Fibroblast of peridontal ligament (primary cell): ENCODE data around the gene CHRNB2.

ENCODE experiments used
- DNase-seq: peaks from one replicate; pipeline ENCODE4 v3.0.0-alpha.2; 2010; ENCODE audit errors: extremely low read depth

CHRNB2 gene

DNA sequence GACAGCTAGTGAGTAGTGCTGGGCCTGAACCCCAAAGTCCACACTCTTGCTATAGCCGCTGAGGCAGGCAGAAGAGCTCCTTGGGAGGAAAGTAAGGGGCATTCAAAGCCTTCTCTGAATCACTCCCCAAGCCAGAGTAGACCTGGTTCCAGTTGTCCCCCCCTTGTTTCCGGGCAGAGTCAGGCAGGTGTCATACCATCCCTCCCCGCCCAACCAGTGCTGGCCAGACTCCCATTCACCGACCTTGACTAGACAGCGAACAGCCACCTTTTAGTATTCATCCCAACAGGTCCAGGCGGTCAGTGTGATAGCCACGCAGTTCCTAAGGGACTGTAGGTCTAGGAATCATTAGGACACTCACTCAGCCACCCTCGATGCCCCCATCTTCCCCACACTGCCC, 11.8 kb downstream of the CHRNB2 start:
- DNase-seq: no peak

DNA sequence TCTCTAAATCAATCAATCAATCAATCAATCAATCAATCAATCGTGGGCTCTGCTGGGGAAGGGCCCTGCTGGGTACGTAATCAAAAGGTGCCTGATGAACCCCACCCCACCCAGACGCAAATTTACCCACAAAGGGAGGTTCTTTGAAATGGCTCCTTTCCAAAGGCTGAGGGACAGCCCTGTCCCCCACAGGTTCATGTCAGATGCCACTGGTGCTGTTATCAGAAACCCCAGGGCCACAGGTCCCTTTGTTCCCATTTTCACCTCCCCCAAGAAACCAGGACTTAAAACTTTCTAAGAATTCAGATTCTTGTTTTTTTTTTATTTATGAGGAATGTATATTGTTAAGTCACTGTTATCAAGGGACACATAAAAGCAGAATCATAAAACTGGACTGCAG, 14.2 kb downstream of the CHRNB2 start:
- DNase-seq: no peak

- no peak for DNase-seq
These were observed 15.3 kb downstream of the CHRNB2 start for GRCh38 chr1:154582885-154583284.

- peak; percentile 16 for DNase-seq
These were observed 16.2 kb downstream of the CHRNB2 start for GRCh38 chr1:154583773-154584172.

GRCh38 chr1:154584267-154584994, 16.9 kb downstream of the CHRNB2 start:
- DNase-seq: no peak

DNA sequence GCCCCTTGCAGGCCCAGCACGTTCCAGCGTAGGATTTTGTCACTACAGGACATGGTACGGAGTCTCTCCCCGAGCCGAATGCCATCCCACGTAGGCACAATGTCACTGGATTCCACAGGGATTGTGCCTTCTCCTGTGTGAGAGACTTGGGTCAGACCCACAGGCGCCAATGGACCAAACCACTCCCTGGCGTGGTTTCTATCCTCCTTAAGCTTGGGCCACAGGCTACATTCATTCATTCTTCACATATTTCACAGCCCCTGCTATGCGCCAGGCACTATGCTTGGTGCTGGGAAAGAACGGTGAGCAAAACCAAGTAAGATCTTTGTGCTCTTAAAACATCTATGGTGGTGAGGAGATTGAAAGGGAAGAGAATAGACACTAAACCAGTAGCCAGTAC, 18.7 kb downstream of the CHRNB2 start:
- no peak for DNase-seq

DNA sequence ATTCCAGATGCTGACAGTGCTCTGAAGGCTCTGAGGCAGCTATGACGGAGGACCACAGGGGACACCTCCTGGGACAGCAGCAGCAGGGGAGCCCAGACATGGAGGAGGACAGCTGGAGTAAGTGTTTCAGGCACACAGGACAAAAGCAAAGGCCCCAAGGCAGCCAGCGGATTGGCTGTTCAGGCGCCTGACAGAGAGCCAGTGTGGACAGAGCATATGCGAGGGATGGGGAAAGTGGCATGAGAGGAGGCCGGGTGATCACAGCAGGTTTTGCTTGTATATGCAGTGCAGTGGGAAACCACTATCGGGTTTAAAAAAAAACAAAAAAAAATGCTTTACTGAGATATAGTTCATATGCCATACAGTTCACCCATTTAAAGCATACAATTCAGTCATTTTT, 19.1 kb downstream of the CHRNB2 start:
- no peak for DNase-seq

DNA sequence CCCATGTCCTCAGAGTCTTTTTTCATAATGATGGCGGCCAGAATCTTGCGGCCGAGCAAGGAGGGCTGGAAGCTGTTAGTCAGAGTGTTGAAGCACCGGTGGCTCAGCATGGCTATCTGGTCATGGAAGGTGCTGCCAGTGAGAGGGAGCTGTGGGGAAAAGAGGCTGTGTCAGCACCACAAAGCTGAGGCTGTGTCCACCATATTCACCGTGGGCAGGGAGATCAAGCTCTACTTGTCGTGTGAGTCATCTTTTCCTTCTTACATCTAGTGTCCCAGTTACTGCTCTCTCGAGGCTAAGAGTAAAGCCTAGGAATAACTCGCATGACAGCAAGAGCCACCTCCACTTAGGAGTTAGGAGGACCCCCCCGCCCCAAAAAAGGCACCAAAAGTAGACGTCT, 22.2 kb downstream of the CHRNB2 start:
- DNase-seq: no peak

DNA sequence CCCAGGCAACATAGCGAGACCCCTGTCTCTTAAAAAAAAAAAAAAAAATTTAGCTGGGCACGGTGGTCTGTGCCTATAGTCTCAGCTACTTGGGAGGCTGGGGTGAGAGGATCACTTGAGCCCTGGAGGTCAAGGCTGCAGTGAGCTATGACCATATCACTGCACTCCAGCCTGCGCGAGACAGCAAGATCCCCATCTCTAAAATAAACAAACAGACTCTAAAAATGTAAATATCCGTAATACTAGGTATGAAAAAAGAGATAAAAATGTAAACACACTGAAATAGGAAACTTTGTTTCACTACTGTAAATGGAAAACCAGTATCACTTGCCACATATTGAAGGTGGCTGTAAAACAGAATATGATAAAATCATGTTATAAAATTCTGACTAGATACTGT, 23.2 kb downstream of the CHRNB2 start:
- DNase-seq: no peak

DNA sequence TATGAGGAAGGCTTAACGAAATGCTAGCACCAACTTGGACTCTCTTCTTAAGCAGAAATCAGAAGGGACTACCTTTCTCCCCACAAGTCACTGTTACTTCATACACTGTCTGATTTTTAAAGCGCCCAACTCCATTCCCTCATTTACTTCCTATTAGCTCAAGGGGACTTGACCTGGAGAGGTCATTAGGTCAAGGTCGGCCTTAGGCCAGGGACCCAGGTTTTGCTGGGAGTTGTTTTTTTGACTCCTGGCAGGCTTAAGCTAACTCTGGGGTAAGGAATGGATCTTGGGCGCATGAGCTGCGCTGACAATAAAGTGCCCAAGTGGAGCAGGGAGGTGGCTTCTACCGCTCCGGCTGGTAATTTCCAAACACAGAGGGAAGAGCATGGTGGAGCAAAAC, 23.6 kb downstream of the CHRNB2 start:
- DNase-seq: no peak

GRCh38 chr1:154593390-154593789, 25.8 kb downstream of the CHRNB2 start:
- no peak for DNase-seq

DNA sequence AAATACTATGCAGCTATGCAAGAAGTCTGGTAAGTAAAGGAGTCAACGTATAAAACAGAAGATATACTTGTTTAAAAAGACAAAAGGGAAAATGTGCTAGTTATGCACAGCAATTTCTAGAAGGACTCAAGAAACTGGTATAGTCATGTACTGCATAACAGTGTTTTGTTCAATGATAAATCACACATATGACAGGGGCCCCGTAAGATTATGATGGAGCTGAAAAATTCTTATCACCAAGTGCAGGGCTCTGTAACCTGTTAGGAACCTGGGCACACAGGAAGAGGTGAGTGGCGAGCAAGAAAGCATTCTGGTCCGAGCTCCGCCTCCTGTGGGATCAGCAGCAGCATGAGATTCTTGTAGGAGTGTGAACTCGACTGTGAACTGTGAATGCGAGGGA, 27.2 kb downstream of the CHRNB2 start:
- DNase-seq: no peak

DNA sequence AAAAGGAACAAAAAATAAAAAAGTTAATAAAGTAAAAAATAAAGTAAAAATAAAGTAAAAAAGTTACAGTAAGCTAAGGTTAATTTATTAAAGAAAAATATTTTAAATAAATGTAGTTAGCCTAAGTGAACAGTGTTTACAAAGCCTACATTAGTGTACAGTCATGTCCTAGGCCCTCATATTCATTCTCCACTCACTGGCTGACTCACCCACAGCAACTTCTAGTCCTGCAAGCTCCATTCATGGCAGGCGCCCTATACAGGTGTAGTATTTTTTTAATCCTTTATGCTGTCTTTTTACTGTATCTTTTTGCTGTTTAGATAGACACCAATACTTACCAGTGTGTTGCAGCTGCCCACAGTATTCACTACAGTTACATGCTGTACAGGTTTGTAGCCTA, 28.0 kb downstream of the CHRNB2 start:
- no peak for DNase-seq

DNA sequence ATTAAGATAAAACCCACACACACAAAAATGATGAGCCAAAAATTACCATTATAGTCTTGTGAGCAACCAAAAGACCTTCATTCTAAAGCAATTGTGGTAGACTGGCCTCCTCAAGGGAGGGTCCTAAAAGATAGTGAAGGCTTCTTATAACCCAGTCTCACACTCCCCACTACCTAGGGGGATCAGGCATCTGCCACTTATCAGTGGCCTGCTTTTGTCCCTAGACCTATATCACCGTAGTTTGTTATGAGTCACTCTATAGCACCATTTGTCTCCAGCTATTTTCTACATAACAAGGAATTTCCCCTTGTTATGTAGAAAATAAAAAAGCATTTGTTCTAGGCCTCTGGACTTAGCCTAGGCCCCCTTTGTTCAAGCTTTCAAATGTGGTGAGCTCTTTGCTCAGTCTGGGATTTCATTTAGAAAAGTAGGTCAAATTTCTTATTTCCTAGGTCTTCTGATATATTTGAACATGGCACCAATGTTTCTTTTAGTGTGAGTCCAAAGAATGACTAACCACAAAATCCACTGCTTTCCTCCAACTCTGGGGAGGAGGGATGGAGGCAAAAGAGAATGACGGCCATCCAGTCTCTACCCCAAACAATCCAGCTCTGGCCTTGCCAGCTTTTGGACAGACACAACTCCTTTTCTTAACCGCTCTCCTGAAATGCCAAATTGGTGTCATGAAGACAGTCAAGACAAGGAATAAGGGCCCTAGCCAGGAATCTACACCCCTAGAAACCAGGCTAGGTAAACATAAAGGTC, 31.5 kb downstream of the CHRNB2 start:
- DNase-seq: peak; percentile 61

GRCh38 chr1:154599658-154600057, 32.1 kb downstream of the CHRNB2 start:
- DNase-seq: peak; percentile 44

- no peak for DNase-seq
These were observed 35.7 kb downstream of the CHRNB2 start for GRCh38 chr1:154603317-154603716.

GRCh38 chr1:154605534-154605933, 38.0 kb downstream of the CHRNB2 start:
- DNase-seq: no peak

DNA sequence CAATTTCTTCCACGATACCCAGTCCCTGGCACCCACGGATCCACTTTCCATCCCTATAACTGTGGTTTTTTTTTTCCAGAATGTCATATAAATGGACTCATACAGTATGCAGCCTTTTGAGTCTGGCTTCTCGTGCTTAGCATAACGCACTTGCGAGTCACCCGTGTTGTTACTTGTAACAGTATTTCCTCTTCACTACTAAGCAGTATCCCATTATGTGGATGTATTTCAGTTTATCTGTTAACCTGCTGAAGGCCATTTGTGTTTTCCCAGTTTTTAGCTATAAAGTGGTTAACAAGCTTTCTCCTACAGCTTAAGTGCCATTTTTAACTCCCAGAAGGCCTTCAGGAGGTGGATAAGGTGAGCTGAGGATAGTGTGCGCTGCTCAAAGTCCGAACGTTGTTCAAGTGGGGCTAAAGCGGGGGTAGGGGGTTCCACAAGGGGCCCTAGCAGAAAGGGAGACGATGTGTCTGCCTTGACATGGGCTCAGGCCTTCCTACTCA, 39.6 kb downstream of the CHRNB2 start:
- DNase-seq: peak; percentile 56

DNA sequence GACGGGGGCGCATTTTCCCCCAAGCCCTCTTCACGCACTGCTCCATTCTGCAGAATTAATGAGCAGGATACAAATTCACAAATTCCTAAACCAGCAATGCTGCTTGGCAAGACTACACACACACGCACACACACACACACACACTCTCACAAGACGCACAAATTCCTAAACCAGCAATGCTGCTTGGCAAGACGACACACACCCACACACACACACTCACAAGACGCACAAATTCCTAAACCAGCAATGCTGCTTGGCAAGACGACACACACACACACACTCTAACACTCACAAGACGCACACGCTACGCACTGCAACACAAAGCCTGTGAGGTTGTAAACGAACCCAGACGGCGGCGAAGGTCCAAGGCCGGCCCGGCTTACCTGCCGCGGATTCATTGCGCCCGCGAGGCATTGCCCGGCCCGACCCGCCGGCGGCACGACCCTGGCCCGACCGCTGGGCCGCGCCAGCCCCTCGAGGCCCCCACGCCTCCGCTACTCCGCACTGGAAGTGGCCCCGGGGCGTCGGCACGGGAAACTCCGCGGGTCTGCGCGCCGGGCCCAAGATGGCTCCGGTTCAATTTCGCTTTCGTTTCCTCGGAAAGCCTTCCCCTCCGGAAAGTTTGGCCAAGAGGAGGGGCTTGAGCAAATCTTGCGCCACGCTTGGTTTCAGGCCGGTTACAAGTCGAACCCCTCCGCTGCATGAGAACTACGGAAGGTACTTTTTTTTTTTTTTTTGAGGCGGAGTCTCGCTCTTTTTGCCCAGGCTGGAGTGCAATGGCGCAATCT, 40.2 kb downstream of the CHRNB2 start, which contains the start of gene ADAR:
ADAR (minus strand) TSS at position 578 of the 788 bp plus-strand sequence; CDS start at position 398, 180 bp downstream.
- peak; percentile 98 for DNase-seq

DNA sequence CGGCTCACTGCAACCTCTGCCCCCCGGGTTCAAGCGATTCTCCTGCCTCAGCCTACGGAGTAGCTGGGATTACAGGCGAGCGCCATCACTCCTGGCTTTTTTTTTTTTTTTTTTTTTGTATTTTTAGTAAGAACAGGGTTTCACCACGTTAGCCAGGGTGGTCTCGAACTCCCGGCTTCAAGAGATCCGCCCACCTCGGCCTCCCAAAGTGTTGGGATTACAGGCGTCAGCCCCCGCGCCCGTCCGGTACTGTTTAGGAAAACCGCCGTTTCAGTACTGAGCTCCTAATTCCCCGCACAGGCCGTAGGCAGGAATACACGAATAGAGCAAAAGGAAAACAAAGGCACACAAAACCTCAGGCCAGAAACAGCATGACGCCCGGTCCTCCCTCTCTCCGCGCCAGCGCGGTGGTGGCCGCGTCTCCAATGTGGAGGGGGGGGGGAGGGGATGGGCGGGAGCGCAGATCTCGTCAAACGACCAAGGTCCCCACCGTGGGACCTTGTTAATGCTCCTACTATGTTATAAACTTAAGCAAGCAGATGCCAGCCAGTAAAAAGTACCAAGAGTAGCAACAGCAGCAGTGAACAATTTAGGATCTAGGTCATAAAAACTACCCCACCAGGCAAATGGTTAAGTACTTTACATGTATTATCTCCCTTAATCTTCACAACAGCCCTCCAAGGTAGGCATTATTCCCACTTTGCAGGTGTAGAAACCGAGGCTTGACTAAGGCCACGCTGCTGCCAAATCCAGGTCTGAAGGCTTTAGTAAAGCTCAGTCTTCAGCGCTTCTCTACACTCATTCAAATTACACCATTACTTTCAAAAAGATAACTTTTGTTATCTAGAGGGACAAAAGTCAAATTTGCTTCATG, 41.1 kb downstream of the CHRNB2 start:
- peak; percentile 61 for DNase-seq
